ENCODE measurements around the gene RECQL5.

GRCh38 chr17:75642182-75642783, 24.7 kb downstream of the RECQL5 start:
- TF ChIP-seq TP53 (CRISPR knock-in tag; IDR thresholded peaks at IDR 0.05) (no peak), RFX5 (IDR thresholded peaks at IDR 0.05) (no peak), CTCF (IDR thresholded peaks at IDR 0.05) (no peak), RAD21 (conservative IDR thresholded peaks at IDR 0.05 in 1 of 2, IDR thresholded peaks at IDR 0.05 in 1 of 2) (no peak), KDM1A (IDR thresholded peaks at IDR 0.05; ENCODE audit: low read depth) (no peak), JUN (IDR thresholded peaks at IDR 0.05) (no peak), POLR2AphosphoS2 (conservative IDR thresholded peaks at IDR 0.05; ENCODE audit: low read length) (no peak), BHLHE40 (IDR thresholded peaks at IDR 0.05; ENCODE audit: low read depth, low read length) (no peak), JUNB (IDR thresholded peaks at IDR 0.05) (no peak), EP300 (IDR thresholded peaks at IDR 0.05) (no peak)
- TF ChIP-seq, protein P1, sequence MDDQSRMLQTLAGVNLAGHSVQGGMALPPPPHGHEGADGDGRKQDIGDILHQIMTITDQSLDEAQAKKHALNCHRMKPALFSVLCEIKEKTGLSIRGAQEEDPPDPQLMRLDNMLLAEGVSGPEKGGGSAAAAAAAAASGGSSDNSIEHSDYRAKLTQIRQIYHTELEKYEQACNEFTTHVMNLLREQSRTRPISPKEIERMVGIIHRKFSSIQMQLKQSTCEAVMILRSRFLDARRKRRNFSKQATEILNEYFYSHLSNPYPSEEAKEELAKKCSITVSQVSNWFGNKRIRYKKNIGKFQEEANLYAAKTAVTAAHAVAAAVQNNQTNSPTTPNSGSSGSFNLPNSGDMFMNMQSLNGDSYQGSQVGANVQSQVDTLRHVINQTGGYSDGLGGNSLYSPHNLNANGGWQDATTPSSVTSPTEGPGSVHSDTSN (IDR thresholded peaks at IDR 0.05): no peak
- TF ChIP-seq, protein P2, sequence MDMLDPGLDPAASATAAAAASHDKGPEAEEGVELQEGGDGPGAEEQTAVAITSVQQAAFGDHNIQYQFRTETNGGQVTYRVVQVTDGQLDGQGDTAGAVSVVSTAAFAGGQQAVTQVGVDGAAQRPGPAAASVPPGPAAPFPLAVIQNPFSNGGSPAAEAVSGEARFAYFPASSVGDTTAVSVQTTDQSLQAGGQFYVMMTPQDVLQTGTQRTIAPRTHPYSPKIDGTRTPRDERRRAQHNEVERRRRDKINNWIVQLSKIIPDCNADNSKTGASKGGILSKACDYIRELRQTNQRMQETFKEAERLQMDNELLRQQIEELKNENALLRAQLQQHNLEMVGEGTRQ (IDR thresholded peaks at IDR 0.05): no peak

All from A549 (cell line).